ENCODE results near the gene TSHZ3. TPM values are rescaled to one million over a fixed set of nuclear protein-coding genes. Genes with fewer than 3 reads are reported as not detected.

Gene TSHZ3
- total and polyA plus RNA-seq, 2 donors from 2014 or later = 1.7 to 8.4 TPM

DNA sequence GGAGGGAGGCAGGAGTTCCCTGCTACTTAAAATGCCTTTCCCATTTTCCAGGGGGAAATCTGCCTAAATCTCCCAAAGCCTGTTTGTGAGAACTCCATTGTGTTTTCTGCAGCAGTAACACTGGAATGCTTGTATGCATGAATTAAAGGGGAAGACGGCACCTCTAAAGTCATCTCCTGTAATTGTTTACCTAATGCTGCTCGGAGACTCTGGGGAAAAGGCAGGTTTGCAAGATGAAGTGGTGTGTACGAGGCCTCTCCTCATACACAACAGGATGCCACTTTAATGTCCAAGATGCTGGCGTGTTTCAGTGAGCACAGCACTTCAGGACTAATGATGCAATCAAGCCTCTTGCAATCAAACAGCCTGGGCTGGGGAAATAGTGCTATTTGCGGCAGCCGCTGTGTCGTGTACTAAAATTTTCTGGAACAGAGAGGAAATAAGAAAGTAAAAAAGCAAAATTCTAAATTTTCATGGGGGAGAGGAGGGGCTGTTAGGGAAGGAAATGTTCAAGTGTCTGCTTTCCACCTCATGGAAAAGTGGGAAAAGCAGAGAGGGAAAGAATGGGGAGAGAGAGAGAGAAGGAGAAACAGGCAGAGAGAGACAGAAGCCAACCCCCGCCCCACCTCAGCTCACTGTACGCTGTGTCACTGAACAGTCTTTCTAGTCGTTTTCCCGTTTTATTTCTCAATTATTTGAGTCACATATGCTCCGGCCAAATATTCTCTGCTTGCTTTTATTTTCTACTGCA lies 32.9 kb downstream of the TSHZ3 start:
- Histone ChIP-seq H3K9ac (ENCODE audit: low read length in 3 of 3) (no peak overlapping the region), H3K27ac (ENCODE audit: low read depth in 2 of 2, low read length in 2 of 2) (no peak overlapping the region), H3K27me3 (ENCODE audit: control insufficient read depth, insufficient read depth, low read length) (no peaks in the 10 kb centered on the region), H3K4me1 (ENCODE audit: control insufficient read depth in 2 of 3, insufficient read depth in 2 of 3, low read depth in 1 of 3, low read length in 3 of 3) (peaks cover 0 to 4% (median 0%) of the 10 kb centered on the region in 3 donors), H3K9me3 (ENCODE audit: control insufficient read depth in 2 of 3, insufficient read depth in 1 of 3, low read length in 3 of 3) (no peaks in the 10 kb centered on the region), H3K4me3 (ENCODE audit: low read length in 3 of 3) (no peak overlapping the region), H3K36me3 (ENCODE audit: control insufficient read depth in 2 of 3, insufficient read depth in 3 of 3, low read length in 3 of 3) (no peaks in the 10 kb centered on the region)
- FAIRE-seq = no peak
- peak in 4 of 5 donors; percentile 15 to 41 (median 33) for DNase-seq
- intact Hi-C loops (cut with DNase I) = no loop called here
- TF ChIP-seq, protein P1, sequence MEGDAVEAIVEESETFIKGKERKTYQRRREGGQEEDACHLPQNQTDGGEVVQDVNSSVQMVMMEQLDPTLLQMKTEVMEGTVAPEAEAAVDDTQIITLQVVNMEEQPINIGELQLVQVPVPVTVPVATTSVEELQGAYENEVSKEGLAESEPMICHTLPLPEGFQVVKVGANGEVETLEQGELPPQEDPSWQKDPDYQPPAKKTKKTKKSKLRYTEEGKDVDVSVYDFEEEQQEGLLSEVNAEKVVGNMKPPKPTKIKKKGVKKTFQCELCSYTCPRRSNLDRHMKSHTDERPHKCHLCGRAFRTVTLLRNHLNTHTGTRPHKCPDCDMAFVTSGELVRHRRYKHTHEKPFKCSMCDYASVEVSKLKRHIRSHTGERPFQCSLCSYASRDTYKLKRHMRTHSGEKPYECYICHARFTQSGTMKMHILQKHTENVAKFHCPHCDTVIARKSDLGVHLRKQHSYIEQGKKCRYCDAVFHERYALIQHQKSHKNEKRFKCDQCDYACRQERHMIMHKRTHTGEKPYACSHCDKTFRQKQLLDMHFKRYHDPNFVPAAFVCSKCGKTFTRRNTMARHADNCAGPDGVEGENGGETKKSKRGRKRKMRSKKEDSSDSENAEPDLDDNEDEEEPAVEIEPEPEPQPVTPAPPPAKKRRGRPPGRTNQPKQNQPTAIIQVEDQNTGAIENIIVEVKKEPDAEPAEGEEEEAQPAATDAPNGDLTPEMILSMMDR (IDR thresholded peaks at IDR 0.05; ENCODE audit: borderline replicate concordance, extremely low read depth, insufficient read depth) = no peak

GRCh38 chr19:31315652-31316051 lies 33.6 kb downstream of the TSHZ3 start:
- H3K9me3 ChIP-seq (ENCODE audit: control insufficient read depth in 2 of 3, insufficient read depth in 1 of 3, low read length in 3 of 3) = no peaks in the 10 kb centered on the region
- H3K9ac ChIP-seq (ENCODE audit: low read length in 3 of 3) = no peak overlapping the region
- H3K36me3 ChIP-seq (ENCODE audit: control insufficient read depth in 2 of 3, insufficient read depth in 3 of 3, low read length in 3 of 3) = no peaks in the 10 kb centered on the region
- H3K27me3 ChIP-seq (ENCODE audit: control insufficient read depth, insufficient read depth, low read length) = no peaks in the 10 kb centered on the region
- no peak overlapping the region for H3K4me3 ChIP-seq (ENCODE audit: low read length in 3 of 3)
- no peak overlapping the region for H3K27ac ChIP-seq (ENCODE audit: low read depth in 2 of 2, low read length in 2 of 2)
- FAIRE-seq (no peak), DNase-seq (peak in 2 of 5 donors; percentile 43 to 58)
- peaks cover 0 to 4% (median 0%) of the 10 kb centered on the region in 3 donors for H3K4me1 ChIP-seq (ENCODE audit: control insufficient read depth in 2 of 3, insufficient read depth in 2 of 3, low read depth in 1 of 3, low read length in 3 of 3)
- TF ChIP-seq, protein P1 (IDR thresholded peaks at IDR 0.05; ENCODE audit: borderline replicate concordance, extremely low read depth, insufficient read depth) = no peak
- intact Hi-C loops (cut with DNase I) = no loop called here

DNA sequence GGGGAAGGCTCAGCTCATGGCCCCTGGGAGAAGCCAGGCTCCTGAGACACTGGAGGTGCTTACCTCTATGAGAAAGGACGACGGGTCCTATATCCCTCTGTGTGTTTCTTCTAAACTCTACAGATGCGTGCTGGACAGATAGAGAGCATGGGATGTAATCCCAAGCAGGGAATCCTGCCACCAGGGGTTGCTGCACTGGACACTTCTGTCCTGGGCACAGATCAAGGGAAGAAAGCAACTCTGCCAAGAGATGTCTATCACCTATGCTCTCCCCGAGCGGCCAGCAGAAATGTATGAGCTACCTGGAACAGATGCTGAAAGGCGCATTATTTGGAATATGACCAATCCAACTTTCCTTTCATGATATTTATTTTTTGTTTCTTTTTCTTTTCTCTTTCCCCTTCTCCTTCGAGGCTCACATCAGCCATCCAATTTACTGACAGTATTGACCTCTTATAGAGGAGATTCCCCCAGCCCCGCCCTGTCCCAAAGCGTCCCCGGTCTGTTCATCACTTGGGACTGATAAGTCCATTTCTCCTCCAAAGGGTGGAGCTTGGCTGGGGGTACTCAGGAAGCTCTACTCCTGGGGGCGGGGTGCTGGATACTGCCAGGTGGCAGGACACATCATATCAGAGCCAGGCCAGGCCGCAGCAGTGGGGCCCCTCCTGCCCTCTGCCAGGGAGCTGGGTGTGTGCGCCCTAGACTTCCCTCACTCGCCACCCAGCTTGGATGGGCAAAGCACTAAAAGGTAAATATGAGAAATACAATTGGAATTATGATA lies 34.2 kb downstream of the TSHZ3 start:
- Histone ChIP-seq H3K27me3 (ENCODE audit: control insufficient read depth, insufficient read depth, low read length) (no peaks in the 10 kb centered on the region), H3K36me3 (ENCODE audit: control insufficient read depth in 2 of 3, insufficient read depth in 3 of 3, low read length in 3 of 3) (no peaks in the 10 kb centered on the region), H3K4me3 (ENCODE audit: low read length in 3 of 3) (no peak overlapping the region), H3K9ac (ENCODE audit: low read length in 3 of 3) (no peak overlapping the region), H3K9me3 (ENCODE audit: control insufficient read depth in 2 of 3, insufficient read depth in 1 of 3, low read length in 3 of 3) (no peaks in the 10 kb centered on the region), H3K4me1 (ENCODE audit: control insufficient read depth in 2 of 3, insufficient read depth in 2 of 3, low read depth in 1 of 3, low read length in 3 of 3) (peaks cover 0 to 4% (median 0%) of the 10 kb centered on the region in 3 donors), H3K27ac (ENCODE audit: low read depth in 2 of 2, low read length in 2 of 2) (no peak overlapping the region)
- TF ChIP-seq, protein P1 (IDR thresholded peaks at IDR 0.05; ENCODE audit: borderline replicate concordance, extremely low read depth, insufficient read depth) = no peak
- intact Hi-C loops (cut with DNase I) = no loop called here
- DNase-seq (peak in 1 of 5 donors; percentile 60), FAIRE-seq (no peak)

Measured in kidney (tissue), 14 donors.